Effector memory CD4-positive, alpha-beta T cell (primary cell): ENCODE results near the gene LTBP1.

Source experiments
- DNase-seq, 3 donors: peaks; one replicate each; pipeline ENCODE4 v3.0.0-alpha.2; 2020
- H3K27ac ChIP-seq: 2 replicates; pipeline ENCODE4 v1.7.0; 2013; ENCODE audit warnings: mild to moderate bottlenecking, low read length, moderate library complexity; ENCODE audit not compliant: insufficient read depth, poor library complexity, severe bottlenecking
- H3K27me3 ChIP-seq: replicated peaks from 2 replicates; pipeline ENCODE4 v1.7.0; 2013; ENCODE audit warnings: mild to moderate bottlenecking, low read length; ENCODE audit not compliant: insufficient read depth, control insufficient read depth, poor library complexity, severe bottlenecking
- H3K36me3 ChIP-seq: 2 replicates; pipeline ENCODE4 v1.7.0; 2013; ENCODE audit warnings: mild to moderate bottlenecking, low read length, moderate library complexity; ENCODE audit not compliant: control insufficient read depth, insufficient read depth
- H3K4me1 ChIP-seq: 2 replicates; pipeline ENCODE4 v1.7.0; 2013; ENCODE audit warnings: low read length, mild to moderate bottlenecking; ENCODE audit not compliant: control insufficient read depth, insufficient read depth, poor library complexity, severe bottlenecking
- H3K4me3 ChIP-seq: 2 replicates; pipeline ENCODE4 v1.7.0; 2013; ENCODE audit warnings: low read length, low read depth, mild to moderate bottlenecking; ENCODE audit not compliant: insufficient read depth, poor library complexity, severe bottlenecking
- H3K9me3 ChIP-seq: 2 replicates; pipeline ENCODE4 v1.7.0; 2013; ENCODE audit warnings: mild to moderate bottlenecking, low read length, moderate library complexity; ENCODE audit not compliant: control insufficient read depth

Gene LTBP1

DNA sequence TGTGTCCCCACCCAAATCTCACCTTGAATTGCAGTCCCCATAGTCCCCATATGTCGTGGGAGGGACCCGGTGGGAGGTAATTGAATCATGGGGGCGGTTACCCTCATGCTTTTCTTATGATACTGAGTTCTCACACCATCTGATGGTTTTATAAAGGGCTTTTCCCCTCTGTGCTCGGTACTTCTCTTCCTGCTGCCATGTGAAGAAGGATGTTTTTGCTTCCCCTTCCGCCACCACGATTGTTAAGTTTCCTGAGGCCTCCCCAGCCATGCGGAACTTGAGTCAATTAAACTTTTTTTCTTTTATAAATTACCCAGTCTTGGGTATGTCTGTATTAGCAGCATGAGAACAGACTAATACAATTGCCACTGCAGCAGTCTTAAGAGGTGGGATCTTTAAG, 134.9 kb downstream of the LTBP1 start:
- Histone ChIP-seq H3K4me1 (no peaks in the 10 kb centered on the region), H3K4me3 (no peak overlapping the region), H3K27me3 (no peaks in the 10 kb centered on the region), H3K27ac (no peak overlapping the region), H3K36me3 (no peaks in the 10 kb centered on the region), H3K9me3 (no peaks in the 10 kb centered on the region)
- DNase-seq, result no peak

- no peaks in the 10 kb centered on the region for H3K27me3 ChIP-seq
- H3K4me3 ChIP-seq, result no peak overlapping the region
Observed at GRCh38 chr2:33083699-33084387, 137.1 kb downstream of the LTBP1 start.

GRCh38 chr2:33084433-33084832, 137.7 kb downstream of the LTBP1 start:
- H3K27me3 ChIP-seq, result no peaks in the 10 kb centered on the region
- H3K4me3 ChIP-seq, result no peak overlapping the region
- H3K27ac ChIP-seq, result no peak overlapping the region
- no peaks in the 10 kb centered on the region for H3K36me3 ChIP-seq
- DNase-seq, result no peak
- H3K4me1 ChIP-seq, result no peaks in the 10 kb centered on the region
- H3K9me3 ChIP-seq, result no peaks in the 10 kb centered on the region

More at GRCh38 chr2:33083699-33084387, 137.1 kb downstream of the LTBP1 start:
- no peaks in the 10 kb centered on the region for H3K9me3 ChIP-seq
- no peak overlapping the region for H3K27ac ChIP-seq
- H3K36me3 ChIP-seq, result no peaks in the 10 kb centered on the region
- no peaks in the 10 kb centered on the region for H3K4me1 ChIP-seq
- no peak for DNase-seq

DNA sequence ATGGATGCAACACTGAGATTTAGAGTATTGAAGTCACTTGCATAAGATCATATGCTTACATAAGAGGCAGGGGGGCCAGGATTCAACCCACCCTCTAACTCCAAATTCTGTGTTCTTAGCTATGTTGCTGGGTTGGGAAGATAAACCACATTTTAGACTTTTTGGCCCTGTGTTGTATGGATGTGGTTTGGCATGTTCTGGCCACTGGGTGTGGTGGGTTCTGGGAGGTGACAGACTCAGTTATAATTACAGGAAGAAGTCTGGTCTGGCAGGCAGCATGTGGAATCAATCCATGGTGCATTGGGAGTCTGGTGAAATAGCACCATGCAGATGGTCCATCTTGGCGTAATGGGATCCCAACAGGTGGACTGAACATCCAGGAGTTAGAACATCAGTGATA, 138.9 kb downstream of the LTBP1 start:
- Histone ChIP-seq H3K27ac (no peak overlapping the region), H3K9me3 (no peaks in the 10 kb centered on the region), H3K4me1 (no peaks in the 10 kb centered on the region), H3K36me3 (no peaks in the 10 kb centered on the region), H3K27me3 (no peaks in the 10 kb centered on the region), H3K4me3 (no peak overlapping the region)
- DNase-seq, result no peak

DNA sequence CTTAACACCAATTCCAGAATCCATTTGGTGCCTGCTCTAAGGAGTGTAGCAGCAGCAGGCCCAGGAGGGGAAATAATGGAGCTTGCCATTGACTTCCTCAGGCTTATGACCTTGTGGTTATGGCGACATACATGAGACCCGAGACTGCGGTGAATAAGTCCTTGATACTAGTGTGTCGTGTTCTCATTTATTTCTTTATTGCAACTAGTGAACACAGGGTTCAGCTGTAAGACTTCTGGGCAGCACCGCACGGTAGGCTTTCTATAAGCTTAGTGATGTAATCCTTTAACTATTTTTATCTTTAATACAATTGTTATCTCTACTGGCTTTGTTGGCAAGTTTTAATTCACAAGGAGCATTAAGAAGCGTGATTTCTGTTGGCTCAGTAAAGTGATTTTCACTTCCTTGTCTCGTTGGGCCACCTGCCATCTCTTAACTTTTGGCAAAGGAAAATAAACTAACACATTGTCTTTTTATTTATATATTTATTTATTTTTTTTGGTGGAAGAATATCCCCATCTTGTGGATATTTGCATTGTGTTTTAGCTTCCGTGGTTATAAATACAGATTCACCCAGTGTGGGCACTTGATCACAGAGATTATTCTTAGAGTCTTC, 139.8 kb downstream of the LTBP1 start:
- H3K9me3 ChIP-seq, result no peaks in the 10 kb centered on the region
- no peak for DNase-seq
- no peaks in the 10 kb centered on the region for H3K36me3 ChIP-seq
- no peak overlapping the region for H3K4me3 ChIP-seq
- no peaks in the 10 kb centered on the region for H3K27me3 ChIP-seq
- no peak overlapping the region for H3K27ac ChIP-seq
- H3K4me1 ChIP-seq, result no peaks in the 10 kb centered on the region

DNA sequence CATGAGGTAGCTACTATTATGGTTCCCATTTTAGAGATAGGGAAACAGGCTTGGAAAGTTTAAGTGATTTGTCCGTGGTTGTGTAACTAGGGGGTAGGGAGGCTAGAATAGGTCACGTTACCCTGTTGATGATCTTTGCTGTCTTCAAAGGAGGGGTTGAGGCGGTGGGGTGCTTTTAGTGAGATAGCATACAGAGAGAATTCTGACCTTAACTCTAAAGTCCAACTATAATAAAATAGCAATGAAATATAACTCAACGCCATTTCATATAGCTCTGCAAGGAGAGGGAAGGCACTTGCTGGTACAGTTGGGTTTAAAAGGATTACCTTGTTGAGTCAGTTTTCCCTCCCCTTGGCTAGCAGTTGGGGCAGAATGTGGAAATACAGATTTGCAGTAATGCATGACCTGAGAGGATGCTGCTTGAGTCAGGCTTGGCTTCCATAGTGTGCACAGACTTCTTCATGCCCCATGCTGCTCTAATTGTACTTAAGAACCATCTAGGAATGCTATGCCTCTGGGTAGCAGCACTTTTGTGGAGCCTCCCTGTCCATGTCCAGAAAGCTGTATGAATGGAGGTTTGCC, 143.9 kb downstream of the LTBP1 start:
- DNase-seq, result no peak
- Histone ChIP-seq H3K27me3 (no peaks in the 10 kb centered on the region), H3K4me3 (no peak overlapping the region), H3K9me3 (no peaks in the 10 kb centered on the region), H3K36me3 (no peaks in the 10 kb centered on the region), H3K4me1 (no peaks in the 10 kb centered on the region), H3K27ac (no peak overlapping the region)

DNA sequence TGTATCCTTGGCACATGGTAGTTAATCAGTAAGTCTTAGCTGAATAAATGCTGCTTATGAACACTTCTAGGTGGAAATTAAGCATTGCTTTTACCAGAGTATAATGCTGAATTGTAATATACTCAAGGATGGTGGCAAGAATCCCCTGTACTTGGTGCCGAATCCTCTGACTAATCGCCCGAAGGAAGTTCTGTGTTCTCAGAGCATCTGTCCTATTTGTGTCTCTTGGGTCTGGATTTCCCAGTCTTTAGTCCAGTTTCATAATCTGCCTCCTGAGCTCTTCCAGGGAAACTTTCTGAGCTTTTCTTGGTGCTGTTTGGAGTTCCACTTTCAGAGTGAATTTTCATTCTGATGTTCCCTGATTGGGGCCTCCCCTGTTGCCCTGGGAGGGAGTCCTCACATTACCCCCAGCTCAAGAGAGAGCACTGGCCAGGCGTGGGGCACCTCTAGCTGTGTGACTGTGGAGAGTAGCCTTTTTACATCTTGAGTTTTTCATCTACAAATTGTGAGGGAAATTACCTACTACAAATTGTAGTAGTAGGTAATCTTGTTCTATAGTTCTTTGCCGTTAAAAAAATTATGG, 144.9 kb downstream of the LTBP1 start:
- no peaks in the 10 kb centered on the region for H3K27me3 ChIP-seq
- no peak for DNase-seq
- H3K36me3 ChIP-seq, result no peaks in the 10 kb centered on the region

DNA sequence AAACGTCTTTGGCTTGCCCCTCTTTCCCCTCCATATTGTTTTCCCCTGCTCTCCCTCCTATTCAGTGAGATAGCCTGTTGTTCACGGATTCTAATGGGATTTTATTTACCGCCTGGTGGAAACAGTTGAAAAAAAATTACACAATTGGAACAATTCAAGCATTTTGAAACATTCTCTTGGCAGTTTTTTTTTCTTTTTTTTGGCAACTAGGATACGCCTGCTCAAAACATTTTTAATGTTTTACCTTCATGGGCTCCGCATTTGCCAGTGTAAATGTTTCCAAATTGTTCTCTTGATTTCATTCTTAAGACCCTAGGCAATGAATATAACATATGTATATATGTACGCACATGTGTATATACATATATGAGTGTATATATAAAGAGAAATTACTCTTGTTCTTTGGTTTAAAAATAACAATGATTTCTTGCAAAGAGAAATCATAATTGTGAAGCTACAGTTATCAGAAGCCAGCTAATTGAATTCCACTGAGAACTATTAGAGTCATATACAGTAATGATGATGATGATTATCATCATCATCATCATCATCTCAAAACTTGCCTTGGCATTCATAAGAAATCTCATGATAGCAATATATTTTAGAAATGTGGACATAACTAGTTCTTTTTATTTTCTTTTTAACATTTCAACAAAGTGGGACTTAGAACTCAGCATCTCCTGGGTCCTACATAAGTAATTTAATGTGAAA, 146.7 kb downstream of the LTBP1 start:
- DNase-seq, result no peak
- H3K9me3 ChIP-seq, result no peaks in the 10 kb centered on the region
- no peaks in the 10 kb centered on the region for H3K27me3 ChIP-seq
- no peaks in the 10 kb centered on the region for H3K4me1 ChIP-seq
- H3K36me3 ChIP-seq, result no peaks in the 10 kb centered on the region
- no peak overlapping the region for H3K4me3 ChIP-seq
- H3K27ac ChIP-seq, result no peak overlapping the region

More for the DNA sequence above, 144.9 kb downstream of the LTBP1 start:
- Histone ChIP-seq H3K27ac (no peak overlapping the region), H3K4me3 (no peak overlapping the region), H3K9me3 (no peaks in the 10 kb centered on the region), H3K4me1 (no peaks in the 10 kb centered on the region)

- no peaks in the 10 kb centered on the region for H3K9me3 ChIP-seq
- H3K4me3 ChIP-seq, result no peak overlapping the region
- no peak for DNase-seq
- H3K27ac ChIP-seq, result no peak overlapping the region
- no peaks in the 10 kb centered on the region for H3K4me1 ChIP-seq
- H3K36me3 ChIP-seq, result no peaks in the 10 kb centered on the region
- no peaks in the 10 kb centered on the region for H3K27me3 ChIP-seq
Observed at GRCh38 chr2:33094303-33094702, 147.6 kb downstream of the LTBP1 start.
